GM23338 (cell line): ENCODE data around the gene TOM1. TPM values are rescaled to one million over a fixed set of nuclear protein-coding genes. Genes with fewer than 3 reads are reported as not detected.
A peak's percentile ranks its signal among the peaks of the same experiment; 100 is the strongest.

Experiments used
- ATAC-seq: fragments of 200-7000 bp; cut with Tn5 transposase; 3 replicates; pipeline ENCODE4 v1.9.1; 2020
- DNase-seq: peaks from one replicate; pipeline ENCODE4 v3.0.0-alpha.2; 2015; ENCODE audit warnings: low spot score
- H2AFZ ChIP-seq: fragments of 200-600 bp; sonication (generic); 2 replicates; pipeline ENCODE4 v1.8.0; 2016; ENCODE audit warnings: antibody characterized with exemption, mild to moderate bottlenecking, moderate library complexity
- H3F3A ChIP-seq: fragments of 200-600 bp; sonication (generic); replicated peaks from 2 replicates; pipeline ENCODE4 v1.8.0; 2017; ENCODE audit warnings: antibody characterized with exemption, mixed run types, low read depth
- H3K27ac ChIP-seq: fragments of 200-600 bp; sonication (generic); 2 replicates; pipeline ENCODE4 v1.6.1; 2016; ENCODE audit warnings: low read depth
- H3K27me3 ChIP-seq: fragments of 200-600 bp; sonication (generic); 2 replicates; pipeline ENCODE4 v1.8.0; 2016; ENCODE audit warnings: mild to moderate bottlenecking, mixed run types, moderate library complexity; ENCODE audit not compliant: insufficient read depth
- H3K36me3 ChIP-seq: fragments of 200-600 bp; sonication (generic); 2 replicates; pipeline ENCODE4 v1.8.0; 2016; ENCODE audit warnings: mild to moderate bottlenecking; ENCODE audit not compliant: insufficient read depth
- H3K4me1 ChIP-seq: fragments of 200-600 bp; sonication (generic); 2 replicates; pipeline ENCODE4 v1.8.0; 2016; ENCODE audit warnings: mild to moderate bottlenecking, moderate library complexity; ENCODE audit not compliant: insufficient read depth
- H3K4me2 ChIP-seq: fragments of 200-600 bp; sonication (generic); 2 replicates; pipeline ENCODE4 v1.7.1; 2017; ENCODE audit warnings: mixed run types
- H3K4me3 ChIP-seq: fragments of 200-600 bp; sonication (generic); 2 replicates; pipeline ENCODE4 v1.6.1; 2016; ENCODE audit warnings: mixed run types
- H3K79me2 ChIP-seq: fragments of 200-600 bp; sonication (generic); replicated peaks from 2 replicates; pipeline ENCODE4 v1.8.0; 2017; ENCODE audit warnings: mild to moderate bottlenecking; ENCODE audit not compliant: insufficient read depth
- H3K9me2 ChIP-seq: fragments of 200-600 bp; sonication (generic); 2 replicates; pipeline ENCODE4 v1.8.0; 2017; ENCODE audit not compliant: insufficient read depth
- H4K20me1 ChIP-seq: fragments of 200-600 bp; sonication (generic); replicated peaks from 2 replicates; pipeline ENCODE4 v1.8.0; 2017; ENCODE audit warnings: mild to moderate bottlenecking; ENCODE audit not compliant: insufficient read depth
- H3K27ac Mint-ChIP-seq: 2 replicates; pipeline ENCODE4 v1.8.0; 2020; ENCODE audit warnings: inconsistent platforms, mild to moderate bottlenecking, moderate library complexity, mixed read lengths
- H3K27me3 Mint-ChIP-seq: 3 replicates; pipeline ENCODE4 v1.8.0; 2022; ENCODE audit warnings: low read depth, mild to moderate bottlenecking, moderate library complexity, mixed read lengths, inconsistent platforms; ENCODE audit not compliant: insufficient read depth, poor library complexity
- H3K36me3 Mint-ChIP-seq: 3 replicates; pipeline ENCODE4 v1.8.0; 2021; ENCODE audit warnings: low read depth, mild to moderate bottlenecking, inconsistent platforms, moderate library complexity, mixed read lengths
- H3K4me1 Mint-ChIP-seq: 3 replicates; pipeline ENCODE4 v1.8.0; 2020; ENCODE audit warnings: mild to moderate bottlenecking, inconsistent platforms, mixed read lengths
- H3K4me3 Mint-ChIP-seq: 3 replicates; pipeline ENCODE4 v1.8.0; 2021; ENCODE audit warnings: moderate library complexity, mild to moderate bottlenecking, inconsistent platforms, mixed read lengths
- H3K9me3 Mint-ChIP-seq: 3 replicates; pipeline ENCODE4 v1.8.0; 2020; ENCODE audit warnings: moderate library complexity, mild to moderate bottlenecking, inconsistent platforms, mixed read lengths
- POLR2AphosphoS5 ChIP-seq: IDR thresholded peaks from 2 replicates; pipeline ENCODE4 v1.6.1; 2016; ENCODE audit warnings: antibody characterized with exemption, low read depth
- REST ChIP-seq: IDR thresholded peaks from one replicate; pipeline ENCODE4 v1.6.1; 2018; ENCODE audit warnings: antibody characterized with exemption; ENCODE audit not compliant: unreplicated experiment
- STAT1 ChIP-seq: IDR thresholded peaks from one replicate; pipeline ENCODE4 v1.6.1; 2016; ENCODE audit warnings: antibody characterized with exemption; ENCODE audit not compliant: unreplicated experiment
- ZNF114 ChIP-seq: fragments of 250-450 bp; sonication (Bioruptor Pico); IDR thresholded peaks from 2 replicates; pipeline ENCODE4 v1.5.0; 2020; ENCODE audit warnings: mild to moderate bottlenecking, moderate library complexity
- polyA plus RNA-seq: library from polyadenylated mRNA; unstranded; fragments of >200 nt; fragmentation: Nextera tagmentation; extraction: Ambion mirVana; gene quantifications from 2 replicates; pipeline ENCODE4 v1.2.1, GENCODE V29; 2016
- total RNA-seq: library from RNA; depleted of rRNA; stranded (reverse); fragments of >200 nt; shearing (Covaris generic); gene quantifications from 2 replicates; pipeline ENCODE4 v1.2.3, GENCODE V29; 2014
- TF ChIP-seq, protein P1 (sequence below): IDR thresholded peaks from 2 replicates; pipeline ENCODE4 v1.6.1; 2016; ENCODE audit warnings: antibody characterized with exemption

TOM1 gene
- total and polyA plus RNA-seq, 2 experiments from 2014 or later: 10.9 to 17.8 TPM

GRCh38 chr22:35257321-35258190, 42.1 kb upstream of the TOM1 start, which contains the start of gene HMGXB4 (continued):
- TF ChIP-seq REST: no peak
- TF ChIP-seq, protein P1, sequence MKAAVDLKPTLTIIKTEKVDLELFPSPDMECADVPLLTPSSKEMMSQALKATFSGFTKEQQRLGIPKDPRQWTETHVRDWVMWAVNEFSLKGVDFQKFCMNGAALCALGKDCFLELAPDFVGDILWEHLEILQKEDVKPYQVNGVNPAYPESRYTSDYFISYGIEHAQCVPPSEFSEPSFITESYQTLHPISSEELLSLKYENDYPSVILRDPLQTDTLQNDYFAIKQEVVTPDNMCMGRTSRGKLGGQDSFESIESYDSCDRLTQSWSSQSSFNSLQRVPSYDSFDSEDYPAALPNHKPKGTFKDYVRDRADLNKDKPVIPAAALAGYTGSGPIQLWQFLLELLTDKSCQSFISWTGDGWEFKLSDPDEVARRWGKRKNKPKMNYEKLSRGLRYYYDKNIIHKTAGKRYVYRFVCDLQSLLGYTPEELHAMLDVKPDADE: peak; percentile 49; the same call in 1 of the 2 replicates

DNA sequence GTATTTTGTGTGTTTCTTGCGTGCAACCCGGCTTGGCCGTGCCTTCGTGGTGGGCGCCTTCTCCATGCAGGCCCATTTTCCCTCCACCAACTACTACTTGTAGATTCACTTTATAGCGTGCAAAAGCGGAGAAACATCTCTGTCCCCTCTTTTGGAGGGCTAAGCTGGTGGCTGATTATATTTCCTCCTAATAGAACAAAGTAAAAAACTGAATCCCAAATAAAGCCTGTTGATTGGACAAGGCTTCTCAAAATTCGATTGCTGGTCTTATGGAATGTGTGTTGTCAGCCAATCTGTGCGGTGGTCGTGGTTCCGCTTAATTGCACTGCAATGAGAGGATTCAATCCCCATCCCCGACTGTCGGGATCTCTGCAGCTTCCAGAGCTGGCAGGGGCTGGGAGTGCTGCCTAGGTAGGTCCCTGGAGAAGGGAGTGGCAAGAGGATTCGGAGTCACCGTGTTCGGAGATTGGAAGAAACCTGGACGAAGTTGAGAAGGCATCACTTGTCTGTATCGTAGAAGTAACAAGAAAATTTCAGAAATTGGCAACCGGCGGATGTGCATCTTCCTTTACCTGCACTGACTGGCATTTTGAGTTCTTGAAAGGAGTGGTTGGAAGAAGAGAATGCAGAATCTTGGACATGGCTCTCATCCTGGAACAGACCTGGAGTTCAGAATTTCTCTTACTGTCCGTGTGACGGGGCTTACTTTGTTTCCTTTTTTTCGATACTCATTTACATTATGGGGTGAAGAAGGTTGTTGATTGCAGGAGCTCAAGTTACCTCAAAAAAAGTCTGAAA, 41.3 kb upstream of the TOM1 start:
- ATAC-seq (peak; percentile 67), DNase-seq (peak; percentile 75)
- Mint-ChIP-seq H3K36me3 (peaks cover 19% of the 10 kb centered on the region), H3K27ac (peak overlapping the region; percentile 95), H3K4me1 (peaks cover 17% of the 10 kb centered on the region), H3K4me3 (peak overlapping the region; percentile 95), H3K9me3 (no peaks in the 10 kb centered on the region; the same call in 2 of the 3 replicates), H3K27me3 (peaks cover 6% of the 10 kb centered on the region)
- Histone ChIP-seq H3F3A (no peaks in the 10 kb centered on the region), H3K9me2 (no peaks in the 10 kb centered on the region), H3K27me3 (no peaks in the 10 kb centered on the region), H3K36me3 (peaks cover 6% of the 10 kb centered on the region; the same call in 1 of the 2 replicates), H3K27ac (peak overlapping the region; percentile 61), H3K4me1 (peaks cover 3% of the 10 kb centered on the region), H3K4me3 (peak overlapping the region; percentile 68), H4K20me1 (peaks cover 12% of the 10 kb centered on the region), H3K4me2 (peak overlapping the region; percentile 87), H2AFZ (0 out of 2 replicates have a peak overlapping the region, but pooled peaks have one; percentile 0), H3K79me2 (peaks cover 48% of the 10 kb centered on the region)
- TF ChIP-seq REST (no peak), STAT1 (no peak), ZNF114 (CRISPR knock-in tag) (no peak), POLR2AphosphoS5 (no peak)
